WERI-Rb-1 (cell line): Measurements from ENCODE around the gene ERG.

Experiments
- DNase-seq: peaks from one replicate; pipeline ENCODE4 v3.0.0-alpha.2; 2020
- H3K27ac ChIP-seq: fragments of 250-450 bp; sonication (Bioruptor Pico); 2 replicates; pipeline ENCODE4 v1.5.1; 2020; ENCODE audit warnings: mild to moderate bottlenecking, moderate library complexity
- H3K27me3 ChIP-seq: fragments of 250-450 bp; sonication (Bioruptor Pico); 2 replicates; pipeline ENCODE4 v1.5.1; 2021; ENCODE audit warnings: mild to moderate bottlenecking, low read depth, moderate library complexity; ENCODE audit not compliant: insufficient read depth, severe bottlenecking
- H3K36me3 ChIP-seq: fragments of 250-450 bp; sonication (Bioruptor Pico); 2 replicates; pipeline ENCODE4 v1.5.1; 2020; ENCODE audit warnings: mild to moderate bottlenecking, moderate library complexity
- H3K4me3 ChIP-seq: 2 replicates; pipeline ENCODE4 v1.5.1; 2011; ENCODE audit warnings: low read depth, mild to moderate bottlenecking, control low read depth, low read length
- H3K9me3 ChIP-seq: fragments of 250-450 bp; sonication (Bioruptor Pico); 2 replicates; pipeline ENCODE4 v1.5.1; 2021; ENCODE audit warnings: mild to moderate bottlenecking, moderate library complexity; ENCODE audit not compliant: severe bottlenecking
- CTCF ChIP-seq: IDR thresholded peaks from 2 replicates; pipeline ENCODE4 v1.5.1; 2011; ENCODE audit warnings: low read depth, mild to moderate bottlenecking, control low read depth, inconsistent platforms, low read length

The ERG gene

GRCh38 chr21:38467374-38467773 is 30.9 kb downstream of the ERG start:
- TF ChIP-seq CTCF: no peak
- no peaks in the 10 kb centered on the region for H3K36me3 ChIP-seq
- H3K27me3 ChIP-seq: no peaks in the 10 kb centered on the region
- H3K9me3 ChIP-seq: peaks cover 2% of the 10 kb centered on the region
- no peak overlapping the region for H3K27ac ChIP-seq
- no peak overlapping the region for H3K4me3 ChIP-seq
- DNase-seq: no peak

- no peak for TF ChIP-seq CTCF
- no peak overlapping the region for H3K4me3 ChIP-seq
- no peaks in the 10 kb centered on the region for H3K9me3 ChIP-seq
- H3K36me3 ChIP-seq: no peaks in the 10 kb centered on the region
- no peaks in the 10 kb centered on the region for H3K27me3 ChIP-seq
- H3K27ac ChIP-seq: no peak overlapping the region
- DNase-seq: no peak
Measured at GRCh38 chr21:38460171-38460742, 38.0 kb downstream of the ERG start.

- no peaks in the 10 kb centered on the region for H3K9me3 ChIP-seq
- TF ChIP-seq CTCF: no peak
- DNase-seq: no peak
- no peaks in the 10 kb centered on the region for H3K36me3 ChIP-seq
- H3K4me3 ChIP-seq: no peak overlapping the region
- no peaks in the 10 kb centered on the region for H3K27me3 ChIP-seq
- no peak overlapping the region for H3K27ac ChIP-seq
Measured at GRCh38 chr21:38459490-38459889, 38.8 kb downstream of the ERG start.

- Histone ChIP-seq H3K27ac (no peak overlapping the region), H3K4me3 (no peak overlapping the region), H3K9me3 (no peaks in the 10 kb centered on the region), H3K27me3 (no peaks in the 10 kb centered on the region), H3K36me3 (no peaks in the 10 kb centered on the region)
- DNase-seq: no peak
- no peak for TF ChIP-seq CTCF
Measured at GRCh38 chr21:38455403-38455802, 42.9 kb downstream of the ERG start.

GRCh38 chr21:38454702-38455101 is 43.6 kb downstream of the ERG start:
- H3K36me3 ChIP-seq: no peaks in the 10 kb centered on the region
- no peaks in the 10 kb centered on the region for H3K9me3 ChIP-seq
- no peak for DNase-seq
- no peak overlapping the region for H3K27ac ChIP-seq
- H3K4me3 ChIP-seq: no peak overlapping the region
- TF ChIP-seq CTCF: no peak
- no peaks in the 10 kb centered on the region for H3K27me3 ChIP-seq

- no peak for TF ChIP-seq CTCF
- Histone ChIP-seq H3K9me3 (no peaks in the 10 kb centered on the region), H3K4me3 (no peak overlapping the region), H3K36me3 (no peaks in the 10 kb centered on the region), H3K27me3 (no peaks in the 10 kb centered on the region), H3K27ac (no peak overlapping the region)
- no peak for DNase-seq
Measured at GRCh38 chr21:38454161-38454560, 44.1 kb downstream of the ERG start.
